Measurements from ENCODE around the gene AFG3L2. TPM values are rescaled to one million over a fixed set of nuclear protein-coding genes. Genes with fewer than 3 reads are reported as not detected.

The AFG3L2 gene
- total and polyA plus RNA-seq, 10 of the 15 experiments (the other 5 are each of a cell fraction or from before 2014, with no cell fraction given) = 21.0 to 72.7 (median 57.7) TPM

DNA sequence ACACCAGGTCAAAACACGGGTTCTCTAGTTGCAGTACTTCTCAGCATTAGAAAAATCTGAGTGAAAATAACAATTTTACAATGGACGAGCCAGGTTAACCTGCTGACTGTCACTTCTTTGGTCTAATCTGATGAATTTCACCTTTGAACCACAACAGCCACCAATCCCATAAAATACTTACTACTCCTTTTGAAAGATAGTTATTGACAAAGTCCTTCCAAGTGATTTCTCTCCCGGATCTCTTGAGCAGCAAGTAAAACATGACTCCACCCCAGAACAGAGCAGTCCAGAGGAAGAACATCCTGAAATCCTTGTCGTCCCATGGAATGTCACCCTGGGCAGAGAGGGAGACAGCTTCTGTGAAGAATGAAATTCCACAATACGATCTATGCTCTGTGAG lies 10.2 kb downstream of the AFG3L2 start (continued):
- TF ChIP-seq PRDM15 (CRISPR knock-in tag; IDR thresholded peaks at IDR 0.05) (no peak), ATF2 (IDR thresholded peaks at IDR 0.05; ENCODE audit: low read length) (no peak), SP1 (IDR thresholded peaks at IDR 0.05; ENCODE audit: low read depth, low read length) (no peak), PML (IDR thresholded peaks at IDR 0.05; ENCODE audit: low read length) (no peak), RELB (IDR thresholded peaks at IDR 0.05; ENCODE audit: low read depth) (no peak), DPF2 (IDR thresholded peaks at IDR 0.05) (no peak), NR2C2 (IDR thresholded peaks at IDR 0.05; ENCODE audit: borderline replicate concordance, control insufficient read depth, insufficient read length, low read depth) (no peak), ZNF384 (IDR thresholded peaks at IDR 0.05; ENCODE audit: borderline replicate concordance, low read depth, low read length) (no peak), USF2 (IDR thresholded peaks at IDR 0.05; ENCODE audit: borderline replicate concordance, low read depth, low read length) (no peak), REST (IDR thresholded peaks at IDR 0.05; ENCODE audit: low read depth, low read length) (no peak)

All from GM12878 (cell line).